OCI-LY3 (cell line): ENCODE results near the gene INPP5E.

Experiments
- EZH2phosphoT487 ChIP-seq: fragments of 200-600 bp; shearing (Covaris generic); IDR thresholded peaks from 2 replicates; pipeline ENCODE4 v1.6.1; 2018; ENCODE audit warnings: antibody characterized with exemption, mixed run types, low read depth
- TF ChIP-seq, protein P1 (sequence below): fragments of 200-600, 300-600 bp; sonication (generic); IDR thresholded peaks from 2 replicates; pipeline ENCODE4 v1.5.1; 2014; ENCODE audit warnings: antibody characterized with exemption, low read length, low read depth

DNA sequence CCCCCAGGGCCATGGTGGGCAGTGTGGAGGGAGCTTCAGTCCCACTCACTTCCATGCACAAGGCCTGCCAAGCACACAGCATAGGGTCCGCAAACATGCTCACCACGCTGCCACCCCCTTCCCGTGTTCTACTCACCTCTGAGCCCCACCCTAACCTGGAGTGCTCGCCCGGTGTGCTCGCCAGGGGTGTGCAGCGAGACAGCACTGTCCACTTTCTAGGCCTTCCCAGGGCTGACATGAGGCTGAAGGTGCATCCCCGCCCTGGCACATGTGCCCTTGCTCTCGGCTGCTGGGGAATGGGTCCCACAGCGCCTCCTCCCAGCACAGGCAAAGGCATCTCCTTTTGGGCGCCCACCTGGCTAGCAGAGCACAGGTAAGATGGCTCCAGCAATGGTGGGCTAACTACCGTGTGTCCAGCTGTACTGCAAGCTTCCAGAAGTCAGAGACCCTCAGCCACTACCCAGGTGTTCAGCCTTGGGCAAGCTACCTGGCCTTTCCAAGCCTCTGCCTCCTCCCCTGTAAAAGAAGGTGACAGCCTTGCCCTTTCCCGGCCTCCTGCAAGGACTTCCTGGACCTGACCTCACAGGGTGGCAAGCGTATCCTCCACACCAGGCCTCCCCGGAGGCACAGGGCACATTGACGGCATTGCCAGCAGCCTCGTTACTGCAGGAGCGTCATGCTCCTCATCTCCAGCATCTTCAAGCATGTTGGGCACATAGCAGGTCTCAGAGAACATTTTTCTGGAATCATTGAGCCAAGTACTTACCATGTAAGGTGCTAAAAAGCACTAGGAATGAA, 47.4 kb upstream of the INPP5E start:
- TF ChIP-seq, protein P1, sequence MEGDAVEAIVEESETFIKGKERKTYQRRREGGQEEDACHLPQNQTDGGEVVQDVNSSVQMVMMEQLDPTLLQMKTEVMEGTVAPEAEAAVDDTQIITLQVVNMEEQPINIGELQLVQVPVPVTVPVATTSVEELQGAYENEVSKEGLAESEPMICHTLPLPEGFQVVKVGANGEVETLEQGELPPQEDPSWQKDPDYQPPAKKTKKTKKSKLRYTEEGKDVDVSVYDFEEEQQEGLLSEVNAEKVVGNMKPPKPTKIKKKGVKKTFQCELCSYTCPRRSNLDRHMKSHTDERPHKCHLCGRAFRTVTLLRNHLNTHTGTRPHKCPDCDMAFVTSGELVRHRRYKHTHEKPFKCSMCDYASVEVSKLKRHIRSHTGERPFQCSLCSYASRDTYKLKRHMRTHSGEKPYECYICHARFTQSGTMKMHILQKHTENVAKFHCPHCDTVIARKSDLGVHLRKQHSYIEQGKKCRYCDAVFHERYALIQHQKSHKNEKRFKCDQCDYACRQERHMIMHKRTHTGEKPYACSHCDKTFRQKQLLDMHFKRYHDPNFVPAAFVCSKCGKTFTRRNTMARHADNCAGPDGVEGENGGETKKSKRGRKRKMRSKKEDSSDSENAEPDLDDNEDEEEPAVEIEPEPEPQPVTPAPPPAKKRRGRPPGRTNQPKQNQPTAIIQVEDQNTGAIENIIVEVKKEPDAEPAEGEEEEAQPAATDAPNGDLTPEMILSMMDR: no peak
- no peak for TF ChIP-seq EZH2phosphoT487
